Spleen (tissue), 7 donors: Measurements from ENCODE around the gene UFC1.

Source experiments
- POLR2AphosphoS5 ChIP-seq, 3 donors: sonication (generic); formaldehyde crosslinking; IDR thresholded peaks; one replicate each; pipeline ENCODE4 v1.5.1; 2017; ENCODE audit warnings: antibody characterized with exemption in 3 of 3
- TF ChIP-seq, protein P1 (sequence below), 11 experiments: fragments of 200-600 bp in 7 of 11; fragments of 450-650 bp in 4 of 11; sonication (generic) in 4 of 11; IDR thresholded peaks in 8 of 11; conservative IDR thresholded peaks in 3 of 11; 1 replicate in 7 of 11; 2 replicates in 4 of 11; pipeline versions ENCODE4 v1.4.0 to v1.8.0; 2016 to 2021; ENCODE audit warnings: antibody characterized with exemption in 11 of 11, inconsistent platforms in 4 of 11, mild to moderate bottlenecking in 1 of 11
- donor health status: DM: no; HTN: no; CAD: no; lungs with moderate emphysema.
- donor health status: DM: no; HTN: no; CAD: no.
- donor health status: DM: no; HTN: no; CAD: no.

DNA sequence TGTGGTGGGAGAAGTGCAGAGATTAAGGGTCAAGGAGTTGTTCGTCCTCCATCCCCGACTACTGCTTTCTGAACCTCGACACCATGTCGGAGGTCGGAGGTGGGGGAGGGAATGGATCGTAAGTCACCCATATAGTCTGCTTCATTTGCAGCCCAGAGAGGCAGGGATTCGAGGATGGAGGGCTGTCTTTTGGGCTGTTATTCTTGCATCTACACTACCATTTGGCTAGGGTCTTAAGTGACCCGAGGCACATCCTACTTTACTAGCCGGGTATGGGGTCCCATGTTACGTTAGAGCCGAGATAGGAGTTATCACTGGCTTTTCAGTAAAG, 6.1 kb downstream of the UFC1 start:
- TF ChIP-seq POLR2AphosphoS5 (IDR thresholded peaks at IDR 0.05) = no peak
- TF ChIP-seq, protein P1, sequence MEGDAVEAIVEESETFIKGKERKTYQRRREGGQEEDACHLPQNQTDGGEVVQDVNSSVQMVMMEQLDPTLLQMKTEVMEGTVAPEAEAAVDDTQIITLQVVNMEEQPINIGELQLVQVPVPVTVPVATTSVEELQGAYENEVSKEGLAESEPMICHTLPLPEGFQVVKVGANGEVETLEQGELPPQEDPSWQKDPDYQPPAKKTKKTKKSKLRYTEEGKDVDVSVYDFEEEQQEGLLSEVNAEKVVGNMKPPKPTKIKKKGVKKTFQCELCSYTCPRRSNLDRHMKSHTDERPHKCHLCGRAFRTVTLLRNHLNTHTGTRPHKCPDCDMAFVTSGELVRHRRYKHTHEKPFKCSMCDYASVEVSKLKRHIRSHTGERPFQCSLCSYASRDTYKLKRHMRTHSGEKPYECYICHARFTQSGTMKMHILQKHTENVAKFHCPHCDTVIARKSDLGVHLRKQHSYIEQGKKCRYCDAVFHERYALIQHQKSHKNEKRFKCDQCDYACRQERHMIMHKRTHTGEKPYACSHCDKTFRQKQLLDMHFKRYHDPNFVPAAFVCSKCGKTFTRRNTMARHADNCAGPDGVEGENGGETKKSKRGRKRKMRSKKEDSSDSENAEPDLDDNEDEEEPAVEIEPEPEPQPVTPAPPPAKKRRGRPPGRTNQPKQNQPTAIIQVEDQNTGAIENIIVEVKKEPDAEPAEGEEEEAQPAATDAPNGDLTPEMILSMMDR (IDR thresholded peaks at IDR 0.05 in 8 of 11, conservative IDR thresholded peaks at IDR 0.05 in 3 of 11) = no peak
